HG03175 (cell line): ENCODE measurements around the gene PLXNA4.

Source experiments
- ATAC-seq: cut with Tn5 transposase; IDR thresholded peaks from one replicate; pipeline ENCODE4 v1.9.1; 2021; ENCODE audit warnings: mild to moderate bottlenecking, moderate library complexity; ENCODE audit not compliant: unreplicated experiment

PLXNA4 gene

GRCh38 chr7:132443761-132444520, 132.3 kb downstream of the PLXNA4 start:
- ATAC-seq, result no peak

GRCh38 chr7:132441935-132442334, 134.3 kb downstream of the PLXNA4 start:
- ATAC-seq, result no peak

GRCh38 chr7:132440151-132440550, 136.1 kb downstream of the PLXNA4 start:
- ATAC-seq, result no peak

- ATAC-seq, result no peak
These were observed 137.3 kb downstream of the PLXNA4 start for GRCh38 chr7:132438926-132439325.

- ATAC-seq, result no peak
These were observed 138.5 kb downstream of the PLXNA4 start for GRCh38 chr7:132437730-132438129.

GRCh38 chr7:132436121-132436520, 140.1 kb downstream of the PLXNA4 start:
- no peak for ATAC-seq

- no peak for ATAC-seq
These were observed 141.0 kb downstream of the PLXNA4 start for GRCh38 chr7:132435016-132435990.

- no peak for ATAC-seq
These were observed 142.2 kb downstream of the PLXNA4 start for GRCh38 chr7:132434041-132434440.

- ATAC-seq, result no peak
These were observed 143.0 kb downstream of the PLXNA4 start for GRCh38 chr7:132433301-132433700.

GRCh38 chr7:132430861-132431822, 145.1 kb downstream of the PLXNA4 start:
- ATAC-seq, result no peak

GRCh38 chr7:132430041-132430855, 146.0 kb downstream of the PLXNA4 start:
- no peak for ATAC-seq

- no peak for ATAC-seq
These were observed 147.1 kb downstream of the PLXNA4 start for GRCh38 chr7:132429181-132429580.

- ATAC-seq, result no peak
These were observed 147.9 kb downstream of the PLXNA4 start for GRCh38 chr7:132428247-132428919.

GRCh38 chr7:132425942-132426341, 150.3 kb downstream of the PLXNA4 start:
- no peak for ATAC-seq

GRCh38 chr7:132424821-132425724, 151.2 kb downstream of the PLXNA4 start:
- ATAC-seq, result no peak

- ATAC-seq, result no peak
These were observed 152.0 kb downstream of the PLXNA4 start for GRCh38 chr7:132424277-132424676.

- ATAC-seq, result no peak
These were observed 152.6 kb downstream of the PLXNA4 start for GRCh38 chr7:132423594-132424200.
